Measurements from ENCODE around the gene MDH2. TPM values are rescaled to one million over a fixed set of nuclear protein-coding genes. Genes with fewer than 3 reads are reported as not detected.
"Not testable (repeated sequence)": the region's sequence is repeated elsewhere in the genome, so short reads cannot be mapped to it uniquely, and the experiment has no call there.

MDH2 gene
- polyA plus RNA-seq, 1 experiment: 116 TPM

- no peak for DNase-seq (ENCODE audit: low read depth, low spot score)
- Histone ChIP-seq H3K27me3 (ENCODE audit: control insufficient read depth, insufficient read depth, low read length) (no peaks in the 10 kb centered on the region), H3K27ac (ENCODE audit: low read depth, low read length) (no peak overlapping the region), H3K4me3 (ENCODE audit: low read depth, low read length) (no peak overlapping the region), H3K9me3 (ENCODE audit: control insufficient read depth, insufficient read depth, low read length) (peaks cover 33% of the 10 kb centered on the region)
- ChIA-PET POLR2A (no interaction called here), CTCF (no interaction called here)
- TF ChIP-seq, protein P1, sequence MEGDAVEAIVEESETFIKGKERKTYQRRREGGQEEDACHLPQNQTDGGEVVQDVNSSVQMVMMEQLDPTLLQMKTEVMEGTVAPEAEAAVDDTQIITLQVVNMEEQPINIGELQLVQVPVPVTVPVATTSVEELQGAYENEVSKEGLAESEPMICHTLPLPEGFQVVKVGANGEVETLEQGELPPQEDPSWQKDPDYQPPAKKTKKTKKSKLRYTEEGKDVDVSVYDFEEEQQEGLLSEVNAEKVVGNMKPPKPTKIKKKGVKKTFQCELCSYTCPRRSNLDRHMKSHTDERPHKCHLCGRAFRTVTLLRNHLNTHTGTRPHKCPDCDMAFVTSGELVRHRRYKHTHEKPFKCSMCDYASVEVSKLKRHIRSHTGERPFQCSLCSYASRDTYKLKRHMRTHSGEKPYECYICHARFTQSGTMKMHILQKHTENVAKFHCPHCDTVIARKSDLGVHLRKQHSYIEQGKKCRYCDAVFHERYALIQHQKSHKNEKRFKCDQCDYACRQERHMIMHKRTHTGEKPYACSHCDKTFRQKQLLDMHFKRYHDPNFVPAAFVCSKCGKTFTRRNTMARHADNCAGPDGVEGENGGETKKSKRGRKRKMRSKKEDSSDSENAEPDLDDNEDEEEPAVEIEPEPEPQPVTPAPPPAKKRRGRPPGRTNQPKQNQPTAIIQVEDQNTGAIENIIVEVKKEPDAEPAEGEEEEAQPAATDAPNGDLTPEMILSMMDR (IDR thresholded peaks at IDR 0.05; ENCODE audit: low read depth, low read length): no peak
These were observed 29.1 kb downstream of the MDH2 start for GRCh38 chr7:76076995-76077394.

DNA sequence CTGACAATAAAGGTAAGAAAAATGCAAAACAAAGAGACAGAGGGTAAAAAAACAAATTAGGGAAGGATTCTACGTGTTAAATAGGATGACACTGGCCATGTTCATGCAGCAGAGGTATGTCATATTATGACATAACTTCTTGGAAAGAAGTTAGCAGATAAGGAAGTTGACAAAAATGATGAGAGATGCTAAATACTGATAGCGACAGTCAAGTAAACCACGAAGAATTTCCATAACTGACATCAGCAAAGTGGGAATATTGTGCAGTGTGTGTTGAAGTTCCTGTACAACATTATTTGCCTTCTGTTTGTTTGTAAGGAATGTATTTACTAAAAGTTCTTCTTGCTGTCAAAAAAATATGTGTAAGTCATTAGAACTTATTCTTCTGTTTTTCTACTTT, 29.5 kb downstream of the MDH2 start:
- ChIA-PET POLR2A (no interaction called here), CTCF (no interaction called here)
- Histone ChIP-seq H3K27me3 (ENCODE audit: control insufficient read depth, insufficient read depth, low read length) (no peaks in the 10 kb centered on the region), H3K27ac (ENCODE audit: low read depth, low read length) (no peak overlapping the region), H3K9me3 (ENCODE audit: control insufficient read depth, insufficient read depth, low read length) (peaks cover 28% of the 10 kb centered on the region), H3K4me3 (ENCODE audit: low read depth, low read length) (no peak overlapping the region)
- TF ChIP-seq, protein P1 (IDR thresholded peaks at IDR 0.05; ENCODE audit: low read depth, low read length): no peak
- no peak for DNase-seq (ENCODE audit: low read depth, low spot score)

GRCh38 chr7:76080204-76080603, 32.3 kb downstream of the MDH2 start:
- TF ChIP-seq, protein P1 (IDR thresholded peaks at IDR 0.05; ENCODE audit: low read depth, low read length): no peak
- Histone ChIP-seq H3K27ac (ENCODE audit: low read depth, low read length) (no peak overlapping the region), H3K9me3 (ENCODE audit: control insufficient read depth, insufficient read depth, low read length) (peaks cover 3% of the 10 kb centered on the region; the same call in 1 of the 2 replicates), H3K27me3 (ENCODE audit: control insufficient read depth, insufficient read depth, low read length) (no peaks in the 10 kb centered on the region), H3K4me3 (ENCODE audit: low read depth, low read length) (no peak overlapping the region)
- ChIA-PET POLR2A (no interaction called here), CTCF (no interaction called here)
- DNase-seq (ENCODE audit: low read depth, low spot score): no peak

DNA sequence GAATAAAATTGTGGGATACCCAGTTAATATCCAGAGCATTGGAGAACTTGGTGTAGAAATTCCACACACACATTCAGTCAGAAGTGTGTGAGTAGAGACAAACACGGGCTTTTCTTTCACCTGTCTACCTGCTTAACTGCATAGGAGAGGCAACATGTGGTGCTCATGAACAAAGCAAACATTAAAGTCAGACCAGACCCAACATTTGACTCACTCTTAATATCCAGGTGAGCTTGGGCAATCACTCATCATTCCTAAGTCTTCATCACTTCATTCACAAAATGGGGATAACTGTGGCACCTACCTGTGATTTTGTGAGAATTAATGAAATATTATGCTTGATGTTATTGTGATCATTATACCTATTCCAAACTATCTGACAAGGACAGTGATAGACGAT, 36.2 kb downstream of the MDH2 start:
- H3K27ac ChIP-seq (ENCODE audit: low read depth, low read length); H3K9me3 ChIP-seq (ENCODE audit: control insufficient read depth, insufficient read depth, low read length); H3K27me3 ChIP-seq (ENCODE audit: control insufficient read depth, insufficient read depth, low read length); CTCF ChIA-PET; DNase-seq (ENCODE audit: low read depth, low spot score); H3K4me3 ChIP-seq (ENCODE audit: low read depth, low read length): not testable (repeated sequence)
- POLR2A ChIA-PET: interaction anchor here (0.6 to 0.8 kb wide), 2 partner anchors 13 to 17 kb away, joined by 3 to 6 read pairs; no protein-coding TSS in a partner anchor

GRCh38 chr7:76086070-76086469, 38.2 kb downstream of the MDH2 start:
- H3K9me3 ChIP-seq (ENCODE audit: control insufficient read depth, insufficient read depth, low read length): no peaks in the 10 kb centered on the region
- ChIA-PET POLR2A (no interaction called here), CTCF (no interaction called here)
- no peak for DNase-seq (ENCODE audit: low read depth, low spot score)
- TF ChIP-seq, protein P1 (IDR thresholded peaks at IDR 0.05; ENCODE audit: low read depth, low read length): no peak
- H3K4me3 ChIP-seq (ENCODE audit: low read depth, low read length): no peak overlapping the region
- no peak overlapping the region for H3K27ac ChIP-seq (ENCODE audit: low read depth, low read length)
- H3K27me3 ChIP-seq (ENCODE audit: control insufficient read depth, insufficient read depth, low read length): no peaks in the 10 kb centered on the region

GRCh38 chr7:76087362-76087791, 39.5 kb downstream of the MDH2 start:
- peak overlapping the region; percentile 24 for H3K27ac ChIP-seq (ENCODE audit: low read depth, low read length)
- CTCF ChIA-PET; H3K9me3 ChIP-seq (ENCODE audit: control insufficient read depth, insufficient read depth, low read length); H3K4me3 ChIP-seq (ENCODE audit: low read depth, low read length); H3K27me3 ChIP-seq (ENCODE audit: control insufficient read depth, insufficient read depth, low read length): not testable (repeated sequence)
- POLR2A ChIA-PET: interaction anchor here (0.6 to 1.7 kb wide), 4 partner anchors 13 to 237 kb away, joined by 3 to 9 read pairs (median 6); partner anchors contain the start of genes MDH2 and STYXL1
- DNase-seq (ENCODE audit: low read depth, low spot score): peak; percentile 59

All from AG04450 (cell line).